ENCODE results near the gene TBP. TPM values are rescaled to one million over a fixed set of nuclear protein-coding genes. Genes with fewer than 3 reads are reported as not detected.
"Not testable (repeated sequence)": the region's sequence is repeated elsewhere in the genome, so short reads cannot be mapped to it uniquely, and the experiment has no call there.

TBP gene
- 1 to 10 TPM; 5.3 to 9.1 (median 5.9) TPM for total RNA-seq
- long read RNA-seq = 0 reads

DNA sequence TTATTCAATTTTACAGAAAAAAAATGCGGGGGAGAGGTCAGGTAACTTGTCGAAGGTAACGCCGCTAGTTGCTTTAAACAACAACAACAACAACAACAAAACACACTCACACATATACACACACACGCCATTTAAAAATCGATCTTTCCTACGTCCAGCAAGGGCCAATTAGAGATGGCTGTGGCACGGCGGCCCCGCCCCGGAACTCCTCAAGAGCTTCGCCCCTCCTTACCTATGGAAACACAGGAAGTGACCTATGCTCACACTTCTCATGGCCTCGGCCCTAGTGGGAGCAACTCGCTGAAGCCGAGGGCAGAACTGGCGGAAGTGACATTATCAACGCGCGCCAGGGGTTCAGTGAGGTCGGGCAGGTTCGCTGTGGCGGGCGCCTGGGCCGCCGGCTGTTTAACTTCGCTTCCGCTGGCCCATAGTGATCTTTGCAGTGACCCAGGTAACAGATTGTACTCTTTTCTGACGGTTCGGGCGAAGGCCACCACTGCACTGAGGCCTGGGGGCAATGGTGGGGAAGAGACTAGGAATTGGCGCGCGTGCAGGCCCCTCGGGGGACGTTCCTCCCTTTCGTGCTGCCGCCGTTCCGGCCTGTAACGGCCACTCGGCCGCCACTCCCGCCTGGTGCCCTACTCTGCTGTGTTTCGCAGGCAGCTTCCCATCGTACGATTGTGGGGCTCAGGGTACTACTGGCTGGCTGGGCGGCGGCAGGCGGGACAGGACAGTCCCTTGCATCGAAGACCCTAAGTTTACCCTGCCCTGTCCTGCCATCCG is at the start of gene TBP:
Gene TBP (plus strand): TSS at position 357 of the 783 bp plus-strand sequence. CDS start 2,661 bp downstream, outside the sequence.
- Histone ChIP-seq H3K4me1 (peaks cover 0 to 41% (median 11%) of the 10 kb centered on the region in 4 donors), H3K4me3 (peak within 1 kb of the TSS; percentile 91 to 95 (median 93)), H3K36me3 (peaks cover 0 to 17% (median under 1%) of the 10 kb centered on the region in 4 donors), H3K9me3 (no peaks in the 10 kb centered on the region), H3K27me3 (no peaks in the 10 kb centered on the region), H3K27ac (peak within 1 kb of the TSS; percentile 84 to 96 (median 93))
- 0% methylated on average over 17 of the region's 51 CpGs for WGBS (ENCODE audit: insufficient coverage, low coverage, low lambda C conversion rate, missing lambda C conversion rate)
- peak; percentile 94 to 98 (median 94) for ATAC-seq
- TF ChIP-seq, protein P1, sequence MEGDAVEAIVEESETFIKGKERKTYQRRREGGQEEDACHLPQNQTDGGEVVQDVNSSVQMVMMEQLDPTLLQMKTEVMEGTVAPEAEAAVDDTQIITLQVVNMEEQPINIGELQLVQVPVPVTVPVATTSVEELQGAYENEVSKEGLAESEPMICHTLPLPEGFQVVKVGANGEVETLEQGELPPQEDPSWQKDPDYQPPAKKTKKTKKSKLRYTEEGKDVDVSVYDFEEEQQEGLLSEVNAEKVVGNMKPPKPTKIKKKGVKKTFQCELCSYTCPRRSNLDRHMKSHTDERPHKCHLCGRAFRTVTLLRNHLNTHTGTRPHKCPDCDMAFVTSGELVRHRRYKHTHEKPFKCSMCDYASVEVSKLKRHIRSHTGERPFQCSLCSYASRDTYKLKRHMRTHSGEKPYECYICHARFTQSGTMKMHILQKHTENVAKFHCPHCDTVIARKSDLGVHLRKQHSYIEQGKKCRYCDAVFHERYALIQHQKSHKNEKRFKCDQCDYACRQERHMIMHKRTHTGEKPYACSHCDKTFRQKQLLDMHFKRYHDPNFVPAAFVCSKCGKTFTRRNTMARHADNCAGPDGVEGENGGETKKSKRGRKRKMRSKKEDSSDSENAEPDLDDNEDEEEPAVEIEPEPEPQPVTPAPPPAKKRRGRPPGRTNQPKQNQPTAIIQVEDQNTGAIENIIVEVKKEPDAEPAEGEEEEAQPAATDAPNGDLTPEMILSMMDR (IDR thresholded peaks at IDR 0.05) = no peak
- peak; percentile 45 for TF ChIP-seq POLR2A (IDR thresholded peaks at IDR 0.05)
- DNase-seq = peak; percentile 97 to 99 (median 99)
- intact Hi-C loops (cut with DNase I) = no loop called here

DNA sequence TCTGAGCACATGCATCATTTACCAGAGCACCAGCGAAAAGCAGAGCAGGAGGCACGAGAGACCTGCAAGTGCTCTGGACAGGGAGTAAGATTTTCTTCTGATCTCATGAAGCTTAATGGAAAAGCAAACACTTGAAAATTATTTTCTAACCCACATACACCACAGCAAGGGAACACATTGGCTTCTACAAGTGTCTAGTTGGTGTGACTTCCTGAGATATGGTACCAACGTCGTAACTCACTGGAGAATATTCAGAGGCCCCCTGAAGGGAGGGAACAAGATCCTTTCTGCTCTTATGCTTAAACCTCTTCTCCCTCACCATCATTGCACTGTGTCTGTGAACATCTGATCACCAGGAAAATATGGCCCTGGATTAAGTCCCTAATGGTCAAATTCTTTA is 49.7 kb upstream of the TBP start:
- Histone ChIP-seq H3K36me3 (no peaks in the 10 kb centered on the region), H3K4me1 (no peaks in the 10 kb centered on the region), H3K27ac (no peak overlapping the region), H3K9me3 (no peaks in the 10 kb centered on the region), H3K4me3 (no peak overlapping the region), H3K27me3 (no peaks in the 10 kb centered on the region)
- intact Hi-C loops (cut with DNase I) = no loop called here
- ATAC-seq (no peak), DNase-seq (no peak)
- 65% methylated on average over 4 of the region's 4 CpGs for WGBS (ENCODE audit: insufficient coverage, low coverage, low lambda C conversion rate, missing lambda C conversion rate)
- TF ChIP-seq, protein P1 (IDR thresholded peaks at IDR 0.05) = no peak
- no peak for TF ChIP-seq POLR2A (IDR thresholded peaks at IDR 0.05)

DNA sequence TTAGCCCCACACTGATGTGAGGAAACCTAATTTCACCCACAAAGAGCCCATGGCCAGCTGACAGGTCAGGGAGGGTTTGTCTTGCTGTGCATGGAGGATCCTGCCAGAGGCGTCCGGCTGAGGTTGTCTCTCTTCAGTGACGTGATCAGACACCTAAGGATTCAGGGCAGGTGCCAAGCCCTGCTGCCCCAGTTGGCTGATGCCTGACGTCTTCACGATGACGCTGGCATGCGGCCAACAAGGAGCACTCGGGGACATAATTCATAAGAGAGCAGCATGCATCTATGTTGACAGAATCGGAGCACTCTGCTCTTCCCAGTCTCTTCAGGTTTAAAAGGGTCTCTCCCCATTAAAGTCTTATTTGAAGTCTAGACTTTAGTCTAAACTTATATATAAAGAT is 48.9 kb upstream of the TBP start:
- Histone ChIP-seq H3K27ac (no peak overlapping the region), H3K9me3 (no peaks in the 10 kb centered on the region), H3K4me3 (no peak overlapping the region), H3K36me3 (no peaks in the 10 kb centered on the region), H3K4me1 (no peaks in the 10 kb centered on the region), H3K27me3 (no peaks in the 10 kb centered on the region)
- no peak for ATAC-seq
- DNase-seq = no peak
- intact Hi-C loops (cut with DNase I) = no loop called here
- no peak for TF ChIP-seq POLR2A (IDR thresholded peaks at IDR 0.05)
- TF ChIP-seq, protein P1 (IDR thresholded peaks at IDR 0.05) = no peak
- 54% methylated on average over 7 of the region's 9 CpGs for WGBS (ENCODE audit: insufficient coverage, low coverage, low lambda C conversion rate, missing lambda C conversion rate)

DNA sequence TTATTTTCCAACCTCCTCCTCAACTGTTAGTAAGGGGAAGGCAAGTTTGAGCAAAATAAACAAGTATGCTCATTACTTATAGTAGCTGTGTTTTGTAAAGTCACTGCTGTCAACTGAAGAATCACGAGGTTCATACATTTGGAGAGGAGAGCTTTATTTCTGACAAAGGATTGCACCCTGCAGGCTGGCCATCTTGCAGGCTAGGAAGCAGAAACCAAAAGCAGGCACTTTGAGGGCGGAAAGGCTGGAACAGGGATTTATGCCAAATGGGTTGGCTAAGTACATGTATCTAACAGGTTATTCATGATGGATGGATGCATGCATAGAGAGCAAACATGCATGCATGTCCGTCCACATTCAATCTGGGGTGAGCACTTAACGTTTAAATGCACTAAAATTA is 47.7 kb upstream of the TBP start:
- Histone ChIP-seq H3K36me3 (no peaks in the 10 kb centered on the region), H3K27ac (no peak overlapping the region), H3K4me3 (no peak overlapping the region), H3K27me3 (no peaks in the 10 kb centered on the region), H3K4me1 (no peaks in the 10 kb centered on the region), H3K9me3 (no peaks in the 10 kb centered on the region)
- WGBS (ENCODE audit: insufficient coverage, low coverage, low lambda C conversion rate, missing lambda C conversion rate) = 56% methylated on average over 2 of the region's 4 CpGs
- intact Hi-C loops (cut with DNase I) = no loop called here
- ATAC-seq (no peak), DNase-seq (no peak)
- TF ChIP-seq, protein P1 (IDR thresholded peaks at IDR 0.05) = no peak
- no peak for TF ChIP-seq POLR2A (IDR thresholded peaks at IDR 0.05)

DNA sequence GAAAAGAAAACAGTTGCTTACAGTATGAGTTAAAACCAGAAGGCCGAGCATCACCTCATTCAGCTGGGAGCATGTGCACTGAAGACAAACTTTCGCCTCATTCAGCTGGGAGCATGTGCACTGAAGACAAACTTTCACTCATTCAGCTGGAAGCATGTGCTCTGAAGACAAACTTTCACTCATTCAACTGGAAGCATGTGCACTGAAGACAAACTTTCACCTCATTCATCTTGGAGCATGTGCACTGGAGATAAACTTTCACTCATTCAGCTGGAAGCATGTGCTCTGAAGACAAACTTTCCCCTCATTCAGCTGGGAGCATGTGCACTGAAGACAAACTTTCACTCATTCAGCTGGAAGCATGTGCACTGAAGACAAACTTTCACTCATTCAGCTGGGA is 46.4 kb upstream of the TBP start:
- H3K27me3 ChIP-seq; H3K27ac ChIP-seq; H3K4me1 ChIP-seq; H3K4me3 ChIP-seq; intact Hi-C loops (cut with DNase I); H3K9me3 ChIP-seq; H3K36me3 ChIP-seq; DNase-seq; ATAC-seq: not testable (repeated sequence)
- 76% methylated on average over 2 of the region's 2 CpGs for WGBS (ENCODE audit: insufficient coverage, low coverage, low lambda C conversion rate, missing lambda C conversion rate)

DNA sequence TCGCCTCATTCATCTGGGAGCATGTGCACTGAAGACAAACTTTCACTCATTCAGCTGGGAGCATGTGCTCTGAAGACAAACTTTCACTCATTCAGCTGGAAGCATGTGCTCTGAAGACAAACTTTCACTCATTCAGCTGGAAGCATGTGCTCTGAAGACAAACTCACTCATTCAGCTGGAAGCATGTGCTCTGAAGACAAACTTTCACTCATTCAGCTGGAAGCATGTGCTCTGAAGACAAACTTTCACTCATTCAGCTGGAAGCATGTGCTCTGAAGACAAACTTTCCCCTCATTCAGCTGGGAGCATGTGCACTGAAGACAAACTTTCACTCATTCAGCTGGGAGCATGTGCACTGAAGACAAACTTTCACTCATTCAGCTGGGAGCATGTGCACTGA is 45.9 kb upstream of the TBP start:
- intact Hi-C loops (cut with DNase I); ATAC-seq; H3K27me3 ChIP-seq; H3K9me3 ChIP-seq; DNase-seq; H3K36me3 ChIP-seq; H3K4me3 ChIP-seq; H3K27ac ChIP-seq; H3K4me1 ChIP-seq: not testable (repeated sequence)
- no CpG with 5 or more reads among the region's 1 CpG for WGBS (ENCODE audit: insufficient coverage, low coverage, low lambda C conversion rate, missing lambda C conversion rate)

DNA sequence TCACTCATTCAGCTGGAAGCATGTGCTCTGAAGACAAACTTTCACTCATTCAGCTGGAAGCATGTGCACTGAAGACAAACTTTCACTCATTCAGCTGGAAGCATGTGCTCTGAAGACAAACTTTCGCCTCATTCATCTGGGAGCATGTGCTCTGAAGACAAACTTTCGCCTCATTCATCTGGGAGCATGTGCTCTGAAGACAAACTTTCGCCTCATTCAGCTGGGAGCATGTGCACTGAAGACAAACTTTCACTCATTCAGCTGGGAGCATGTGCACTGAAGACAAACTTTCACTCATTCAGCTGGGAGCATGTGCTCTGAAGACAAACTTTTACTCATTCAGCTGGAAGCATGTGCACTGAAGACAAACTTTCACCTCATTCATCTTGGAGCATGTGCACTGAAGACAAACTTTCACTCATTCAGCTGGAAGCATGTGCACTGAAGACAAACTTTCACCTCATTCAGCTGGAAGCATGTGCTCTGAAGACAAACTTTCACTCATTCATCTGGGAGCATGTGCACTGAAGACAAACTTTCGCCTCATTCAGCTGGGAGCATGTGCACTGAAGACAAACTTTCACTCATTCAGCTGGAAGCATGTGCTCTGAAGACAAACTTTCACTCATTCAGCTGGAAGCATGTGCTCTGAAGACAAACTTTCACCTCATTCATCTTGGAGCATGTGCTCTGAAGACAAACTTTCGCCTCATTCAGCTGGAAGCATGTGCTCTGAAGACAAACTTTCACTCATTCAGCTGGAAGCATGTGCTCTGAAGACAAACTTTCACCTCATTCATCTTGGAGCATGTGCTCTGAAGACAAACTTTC is 45.1 kb upstream of the TBP start:
- H3K36me3 ChIP-seq; H3K9me3 ChIP-seq; ATAC-seq; H3K27ac ChIP-seq; H3K4me3 ChIP-seq; DNase-seq; H3K4me1 ChIP-seq; intact Hi-C loops (cut with DNase I); H3K27me3 ChIP-seq: not testable (repeated sequence)
- WGBS (ENCODE audit: insufficient coverage, low coverage, low lambda C conversion rate, missing lambda C conversion rate) = 58% methylated on average over 3 of the region's 5 CpGs
